Smooth muscle cell (in vitro differentiated cells): ENCODE data around the gene LUZP2. TPM values are rescaled to one million over a fixed set of nuclear protein-coding genes. Genes with fewer than 3 reads are reported as not detected.
A peak's percentile ranks its signal among the peaks of the same experiment; 100 is the strongest.

Experiments
- DNase-seq: peaks from one replicate; lab custom pipeline; 2025; ENCODE audit not compliant: unreplicated experiment; lab: John Stamatoyannopoulos, UW
- H2AFZ ChIP-seq: fragments of 200-600 bp; sonication (generic); 2 replicates; pipeline ENCODE4 v1.6.0; 2016; ENCODE audit warnings: antibody characterized with exemption, low read depth, mild to moderate bottlenecking
- H3F3A ChIP-seq: fragments of 200-600 bp; sonication (generic); 2 replicates; pipeline ENCODE4 v1.6.0; 2017; ENCODE audit warnings: antibody characterized with exemption, low read depth
- H3K27ac ChIP-seq: fragments of 200-600 bp; sonication (generic); 2 replicates; pipeline ENCODE4 v1.5.1; 2016; ENCODE audit warnings: low read depth, mild to moderate bottlenecking
- H3K27me3 ChIP-seq: fragments of 200-600 bp; sonication (generic); 2 replicates; pipeline ENCODE4 v1.6.1; 2016; ENCODE audit warnings: low read depth, mild to moderate bottlenecking
- H3K36me3 ChIP-seq: fragments of 200-600 bp; sonication (generic); 2 replicates; pipeline ENCODE4 v1.5.1; 2016; ENCODE audit warnings: low read depth
- H3K4me1 ChIP-seq: fragments of 200-600 bp; sonication (generic); 2 replicates; pipeline ENCODE4 v1.5.1; 2016; ENCODE audit warnings: low read depth
- H3K4me2 ChIP-seq: fragments of 200-600 bp; sonication (generic); 2 replicates; pipeline ENCODE4 v1.6.0; 2016; ENCODE audit warnings: mild to moderate bottlenecking
- H3K4me3 ChIP-seq: fragments of 200-600 bp; sonication (generic); 2 replicates; pipeline ENCODE4 v1.5.1; 2016; ENCODE audit warnings: mild to moderate bottlenecking
- H3K79me2 ChIP-seq: fragments of 200-600 bp; sonication (generic); 2 replicates; pipeline ENCODE4 v1.6.0; 2016; ENCODE audit warnings: low read depth, mild to moderate bottlenecking
- H3K9ac ChIP-seq: fragments of 200-600 bp; sonication (generic); 2 replicates; pipeline ENCODE4 v1.6.0; 2016; ENCODE audit warnings: low read depth
- H3K9me3 ChIP-seq: fragments of 200-600 bp; sonication (generic); replicated peaks from 2 replicates; pipeline ENCODE4 v1.5.1; 2016; ENCODE audit warnings: low read depth
- H4K20me1 ChIP-seq: fragments of 200-600 bp; sonication (generic); 2 replicates; pipeline ENCODE4 v1.6.0; 2016; ENCODE audit warnings: low read depth
- CTCF ChIP-seq: fragments of 200-600 bp; sonication (generic); IDR thresholded peaks from 2 replicates; pipeline ENCODE4 v1.5.1; 2017; ENCODE audit warnings: borderline replicate concordance, mild to moderate bottlenecking, antibody characterized with exemption; ENCODE audit not compliant: insufficient read depth, poor library complexity, severe bottlenecking
- WGBS: methylation state at CpG from one replicate; pipeline ENCODE4 v1.1.7; 2016; ENCODE audit warnings: low lambda C conversion rate; 5-methylcytosine and 5-hydroxymethylcytosine counted together
- polyA plus RNA-seq: library from polyadenylated mRNA; unstranded; fragments of >200 nt; fragmentation: Nextera tagmentation; extraction: Ambion mirVana; gene quantifications from 2 replicates; pipeline ENCODE4 v1.2.1, GENCODE V29; 2016
- total RNA-seq: library from RNA; depleted of rRNA; stranded (reverse); fragments of >200 nt; gene quantifications from 2 replicates; pipeline ENCODE4 v1.2.3, GENCODE V29; 2014

Gene LUZP2
- total and polyA plus RNA-seq, 2 experiments from 2014 or later: 1.1 to 1.3 TPM

GRCh38 chr11:24567380-24567779 lies 70.5 kb downstream of the LUZP2 start:
- Histone ChIP-seq H3K36me3 (no peaks in the 10 kb centered on the region), H3K9ac (no peak overlapping the region), H3K9me3 (no peaks in the 10 kb centered on the region), H3K27ac (no peak overlapping the region), H3K79me2 (no peaks in the 10 kb centered on the region), H3K4me2 (no peak overlapping the region), H3K4me3 (no peak overlapping the region), H3F3A (no peaks in the 10 kb centered on the region), H3K4me1 (no peaks in the 10 kb centered on the region), H3K27me3 (peaks cover 5% of the 10 kb centered on the region), H2AFZ (no peak overlapping the region), H4K20me1 (no peaks in the 10 kb centered on the region)
- TF ChIP-seq CTCF: no peak
- no peak for DNase-seq

GRCh38 chr11:24572376-24572775 lies 75.5 kb downstream of the LUZP2 start:
- Histone ChIP-seq H3F3A (no peaks in the 10 kb centered on the region), H3K36me3 (no peaks in the 10 kb centered on the region), H3K4me1 (no peaks in the 10 kb centered on the region), H3K4me3 (no peak overlapping the region), H4K20me1 (no peaks in the 10 kb centered on the region), H3K4me2 (no peak overlapping the region), H3K9ac (no peak overlapping the region), H3K27ac (no peak overlapping the region), H3K79me2 (no peaks in the 10 kb centered on the region), H2AFZ (no peak overlapping the region), H3K27me3 (peaks cover 5% of the 10 kb centered on the region), H3K9me3 (no peaks in the 10 kb centered on the region)
- 86% methylated on average over 1 of the region's 1 CpG for WGBS
- no peak for DNase-seq
- TF ChIP-seq CTCF: no peak

- peak overlapping the region; percentile 23 for H3K9ac ChIP-seq
- peak overlapping the region; percentile 78 for H2AFZ ChIP-seq
- H3K4me3 ChIP-seq: no peak overlapping the region
- DNase-seq: no peak
- no peaks in the 10 kb centered on the region for H3K36me3 ChIP-seq
- no peaks in the 10 kb centered on the region for H3K9me3 ChIP-seq
- H4K20me1 ChIP-seq: no peaks in the 10 kb centered on the region
- no peaks in the 10 kb centered on the region for H3F3A ChIP-seq
- no peaks in the 10 kb centered on the region for H3K4me1 ChIP-seq
- WGBS: 77% methylated on average over 1 of the region's 1 CpG
- H3K27me3 ChIP-seq: peaks cover 5% of the 10 kb centered on the region
- no peak for TF ChIP-seq CTCF
- peak overlapping the region; percentile 48 for H3K4me2 ChIP-seq
- H3K79me2 ChIP-seq: no peaks in the 10 kb centered on the region
- H3K27ac ChIP-seq: peak overlapping the region; percentile 68
Observed at GRCh38 chr11:24574461-24574860, 77.6 kb downstream of the LUZP2 start.

GRCh38 chr11:24575392-24575791 lies 78.5 kb downstream of the LUZP2 start:
- H3K79me2 ChIP-seq: no peaks in the 10 kb centered on the region
- no peaks in the 10 kb centered on the region for H3F3A ChIP-seq
- no peak for DNase-seq
- no peaks in the 10 kb centered on the region for H3K4me1 ChIP-seq
- H3K4me2 ChIP-seq: peak overlapping the region; percentile 48
- H3K27me3 ChIP-seq: peaks cover 5% of the 10 kb centered on the region
- no peaks in the 10 kb centered on the region for H3K36me3 ChIP-seq
- no peak overlapping the region for H3K4me3 ChIP-seq
- no peak for TF ChIP-seq CTCF
- WGBS: 25% methylated on average over 2 of the region's 2 CpGs
- H3K9ac ChIP-seq: no peak overlapping the region
- H3K27ac ChIP-seq: peak overlapping the region; percentile 68
- H3K9me3 ChIP-seq: no peaks in the 10 kb centered on the region
- no peaks in the 10 kb centered on the region for H4K20me1 ChIP-seq
- no peak overlapping the region for H2AFZ ChIP-seq
